Stimulated activated CD4-positive, alpha-beta T cell treated with anti-CD3 and anti-CD28 coated beads, Interleukin-12 subunit alpha, Interleukin-12 subunit beta, amount 100 ng/mL, for 48 hours (primary cell): ENCODE measurements around the gene CNTRL.
"Not testable (repeated sequence)": the region's sequence is repeated elsewhere in the genome, so short reads cannot be mapped to it uniquely, and the experiment has no call there.

ENCODE experiments used
- DNase-seq, 3 donors: peaks; one replicate each; pipeline ENCODE4 v3.0.0-alpha.2; 2020; ENCODE audit warnings: low read depth in 2 of 3, low spot score in 1 of 3

CNTRL gene

GRCh38 chr9:121179373-121179721, 104.6 kb downstream of the CNTRL start:
- DNase-seq, result not testable (repeated sequence)

- no peak for DNase-seq
Observed at GRCh38 chr9:121179930-121180681, 105.4 kb downstream of the CNTRL start.

- no peak for DNase-seq
Observed at GRCh38 chr9:121182101-121182836, 107.5 kb downstream of the CNTRL start.

GRCh38 chr9:121182989-121183388, 108.2 kb downstream of the CNTRL start:
- DNase-seq, result no peak

GRCh38 chr9:121183666-121184423, 109.1 kb downstream of the CNTRL start:
- DNase-seq, result no peak

- DNase-seq, result no peak
Observed at GRCh38 chr9:121184463-121184862, 109.7 kb downstream of the CNTRL start.

GRCh38 chr9:121185178-121185745, 110.5 kb downstream of the CNTRL start:
- DNase-seq, result no peak

- DNase-seq, result no peak
Observed at GRCh38 chr9:121185774-121186403, 111.1 kb downstream of the CNTRL start.

- DNase-seq, result no peak
Observed at GRCh38 chr9:121187636-121188305, 113.0 kb downstream of the CNTRL start.

- DNase-seq, result no peak
Observed at GRCh38 chr9:121189006-121189405, 114.3 kb downstream of the CNTRL start.

GRCh38 chr9:121189660-121190059, 114.9 kb downstream of the CNTRL start:
- DNase-seq, result no peak

- no peak for DNase-seq
Observed at GRCh38 chr9:121191235-121191634, 116.5 kb downstream of the CNTRL start.

- no peak for DNase-seq
Observed at GRCh38 chr9:121192518-121192917, 117.8 kb downstream of the CNTRL start.

GRCh38 chr9:121192959-121193640, 118.3 kb downstream of the CNTRL start:
- DNase-seq, result no peak

- no peak for DNase-seq
Observed at GRCh38 chr9:121194730-121195129, 120.0 kb downstream of the CNTRL start.

GRCh38 chr9:121196389-121196788, 121.6 kb downstream of the CNTRL start:
- DNase-seq, result no peak

GRCh38 chr9:121197132-121197531, 122.4 kb downstream of the CNTRL start:
- no peak for DNase-seq

- no peak for DNase-seq
Observed at GRCh38 chr9:121198512-121199042, 123.8 kb downstream of the CNTRL start.

- no peak for DNase-seq
Observed at GRCh38 chr9:121199921-121200320, 125.2 kb downstream of the CNTRL start.

GRCh38 chr9:121200356-121200755, 125.6 kb downstream of the CNTRL start:
- DNase-seq, result no peak
